ENCODE results near the gene NSG2.

NSG2 gene

GRCh38 chr5:174058433-174059122, 13.1 kb downstream of the NSG2 start:
- in situ Hi-C loops (cut with HindIII; ENCODE audit: low sequenced_read_pairs), result no loop called here

GRCh38 chr5:174059247-174059646, 13.7 kb downstream of the NSG2 start:
- in situ Hi-C loops (cut with HindIII; ENCODE audit: low sequenced_read_pairs), result no loop called here

GRCh38 chr5:174063082-174063756, 17.7 kb downstream of the NSG2 start:
- in situ Hi-C loops (cut with HindIII; ENCODE audit: low sequenced_read_pairs), result no loop called here

- in situ Hi-C loops (cut with HindIII; ENCODE audit: low sequenced_read_pairs), result no loop called here
Measured at GRCh38 chr5:174064171-174064570, 18.7 kb downstream of the NSG2 start.

- in situ Hi-C loops (cut with HindIII; ENCODE audit: low sequenced_read_pairs), result no loop called here
Measured at GRCh38 chr5:174065528-174066197, 20.2 kb downstream of the NSG2 start.

- in situ Hi-C loops (cut with HindIII; ENCODE audit: low sequenced_read_pairs), result no loop called here
Measured at GRCh38 chr5:174067499-174067898, 22.0 kb downstream of the NSG2 start.

GRCh38 chr5:174071484-174071883, 26.0 kb downstream of the NSG2 start:
- in situ Hi-C loops (cut with HindIII; ENCODE audit: low sequenced_read_pairs), result no loop called here

GRCh38 chr5:174073122-174073660, 27.7 kb downstream of the NSG2 start:
- in situ Hi-C loops (cut with HindIII; ENCODE audit: low sequenced_read_pairs), result no loop called here

- in situ Hi-C loops (cut with HindIII; ENCODE audit: low sequenced_read_pairs), result no loop called here
Measured at GRCh38 chr5:174074369-174074768, 28.9 kb downstream of the NSG2 start.

- in situ Hi-C loops (cut with HindIII; ENCODE audit: low sequenced_read_pairs), result loop anchor here (25.0 kb wide), 1 partner anchor 234 kb away; no protein-coding TSS in a partner anchor
Measured at GRCh38 chr5:174078416-174078815, 32.9 kb downstream of the NSG2 start.

GRCh38 chr5:174082286-174082685, 36.8 kb downstream of the NSG2 start:
- in situ Hi-C loops (cut with HindIII; ENCODE audit: low sequenced_read_pairs), result loop anchor here (25.0 kb wide), 1 partner anchor 230 kb away; no protein-coding TSS in a partner anchor

- in situ Hi-C loops (cut with HindIII; ENCODE audit: low sequenced_read_pairs), result loop anchor here (25.0 kb wide), 1 partner anchor 229 kb away; no protein-coding TSS in a partner anchor
Measured at GRCh38 chr5:174083056-174083827, 37.7 kb downstream of the NSG2 start.

- in situ Hi-C loops (cut with HindIII; ENCODE audit: low sequenced_read_pairs), result loop anchor here (25.0 kb wide), 1 partner anchor 228 kb away; no protein-coding TSS in a partner anchor
Measured at GRCh38 chr5:174084691-174085154, 39.2 kb downstream of the NSG2 start.

- in situ Hi-C loops (cut with HindIII; ENCODE audit: low sequenced_read_pairs), result loop anchor here (25.0 kb wide), 1 partner anchor 226 kb away; no protein-coding TSS in a partner anchor
Measured at GRCh38 chr5:174086751-174087150, 41.2 kb downstream of the NSG2 start.

- in situ Hi-C loops (cut with HindIII; ENCODE audit: low sequenced_read_pairs), result loop anchor here (25.0 kb wide), 1 partner anchor 225 kb away; no protein-coding TSS in a partner anchor
Measured at GRCh38 chr5:174087783-174088182, 42.3 kb downstream of the NSG2 start.

GRCh38 chr5:174090129-174090528, 44.6 kb downstream of the NSG2 start:
- in situ Hi-C loops (cut with HindIII; ENCODE audit: low sequenced_read_pairs), result loop anchor here (25.0 kb wide), 1 partner anchor 222 kb away; no protein-coding TSS in a partner anchor

- in situ Hi-C loops (cut with HindIII; ENCODE audit: low sequenced_read_pairs), result loop anchor here (25.0 kb wide), 1 partner anchor 219 kb away; no protein-coding TSS in a partner anchor
Measured at GRCh38 chr5:174093123-174093522, 47.6 kb downstream of the NSG2 start.

- in situ Hi-C loops (cut with HindIII; ENCODE audit: low sequenced_read_pairs), result loop anchor here (25.0 kb wide), 1 partner anchor 217 kb away; no protein-coding TSS in a partner anchor
Measured at GRCh38 chr5:174094857-174095606, 49.5 kb downstream of the NSG2 start.

- in situ Hi-C loops (cut with HindIII; ENCODE audit: low sequenced_read_pairs), result loop anchor here (25.0 kb wide), 1 partner anchor 216 kb away; no protein-coding TSS in a partner anchor
Measured at GRCh38 chr5:174096619-174097018, 51.1 kb downstream of the NSG2 start.
